H9 (cell line): Measurements from ENCODE around the gene RAB9A. TPM values are rescaled to one million over a fixed set of nuclear protein-coding genes. Genes with fewer than 3 reads are reported as not detected.

Experiments used
- DNase-seq: peaks from one replicate; pipeline ENCODE4 v3.0.0-alpha.2; 2017
- H2AFZ ChIP-seq: one replicate; pipeline ENCODE4 v1.6.1; 2013; ENCODE audit warnings: mild to moderate bottlenecking, low read length, control low read depth, moderate library complexity
- H2AK5ac ChIP-seq: 2 replicates; pipeline ENCODE4 v1.6.1; 2013; ENCODE audit warnings: low read length, control low read depth, mixed read lengths; ENCODE audit not compliant: insufficient read length
- H2BK120ac ChIP-seq: one replicate; pipeline ENCODE4 v1.6.1; 2013; ENCODE audit warnings: low read depth, mild to moderate bottlenecking, low read length, control low read depth, inconsistent platforms; ENCODE audit not compliant: poor library complexity, severe bottlenecking
- H2BK12ac ChIP-seq: 2 replicates; pipeline ENCODE4 v1.6.1; 2013; ENCODE audit warnings: low read length, control low read depth, mixed read lengths, low read depth; ENCODE audit not compliant: insufficient read length
- H2BK15ac ChIP-seq: 2 replicates; pipeline ENCODE4 v1.6.1; 2013; ENCODE audit warnings: low read depth, low read length, control low read depth
- H2BK20ac ChIP-seq: one replicate; pipeline ENCODE4 v1.6.1; 2013; ENCODE audit warnings: low read depth, mild to moderate bottlenecking, low read length, control low read depth, inconsistent platforms; ENCODE audit not compliant: poor library complexity, severe bottlenecking
- H2BK5ac ChIP-seq: 2 replicates; pipeline ENCODE4 v1.6.1; 2013; ENCODE audit warnings: low read length, control low read depth, mixed read lengths; ENCODE audit not compliant: insufficient read length
- H3K14ac ChIP-seq: 2 replicates; pipeline ENCODE4 v1.6.1; 2013; ENCODE audit warnings: low read length, control low read depth; ENCODE audit not compliant: insufficient read depth
- H3K18ac ChIP-seq: 2 replicates; pipeline ENCODE4 v1.6.1; 2013; ENCODE audit warnings: low read depth, mild to moderate bottlenecking, mixed read lengths, low read length, control low read depth; ENCODE audit not compliant: insufficient read length
- H3K23ac ChIP-seq: 2 replicates; pipeline ENCODE4 v1.6.1; 2013; ENCODE audit warnings: low read length, control low read depth, mixed read lengths, low read depth; ENCODE audit not compliant: insufficient read length
- H3K23me2 ChIP-seq: 2 replicates; pipeline ENCODE4 v1.6.1; 2013; ENCODE audit warnings: low read depth, mild to moderate bottlenecking, mixed read lengths, low read length, control low read depth; ENCODE audit not compliant: insufficient read length, poor library complexity, severe bottlenecking
- H3K27ac ChIP-seq: 2 replicates; pipeline ENCODE4 v1.5.1; 2013; ENCODE audit warnings: low read length, control low read depth, mixed read lengths, low read depth; ENCODE audit not compliant: insufficient read length
- H3K27me3 ChIP-seq: 2 replicates; pipeline ENCODE4 v1.6.1; 2013; ENCODE audit warnings: low read length, control low read depth, inconsistent platforms; ENCODE audit not compliant: insufficient read depth
- H3K4ac ChIP-seq: 2 replicates; pipeline ENCODE4 v1.6.1; 2013; ENCODE audit warnings: low read depth, mild to moderate bottlenecking, control low read depth, inconsistent platforms, low read length, moderate library complexity
- H3K4me1 ChIP-seq: 2 replicates; pipeline ENCODE4 v1.6.1; 2013; ENCODE audit warnings: low read length, control low read depth, inconsistent platforms; ENCODE audit not compliant: insufficient read depth
- H3K4me2 ChIP-seq: 2 replicates; pipeline ENCODE4 v1.6.1; 2013; ENCODE audit warnings: low read length, control low read depth, mixed read lengths; ENCODE audit not compliant: insufficient read length, insufficient read depth
- H3K56ac ChIP-seq: 2 replicates; pipeline ENCODE4 v1.6.1; 2013; ENCODE audit warnings: low read depth, mild to moderate bottlenecking, mixed read lengths, low read length, control low read depth; ENCODE audit not compliant: insufficient read length
- H3K79me1 ChIP-seq: 2 replicates; pipeline ENCODE4 v1.6.1; 2013; ENCODE audit warnings: low read depth, mild to moderate bottlenecking, moderate library complexity, low read length, control low read depth, inconsistent platforms; ENCODE audit not compliant: insufficient read depth, poor library complexity, severe bottlenecking
- H3K79me2 ChIP-seq: 2 replicates; pipeline ENCODE4 v1.6.1; 2013; ENCODE audit warnings: low read length, control low read depth, inconsistent platforms; ENCODE audit not compliant: insufficient read depth
- H3K9ac ChIP-seq: 2 replicates; pipeline ENCODE4 v1.6.1; 2013; ENCODE audit warnings: low read length, control low read depth, mixed read lengths; ENCODE audit not compliant: insufficient read length; ENCODE audit errors: extremely low read depth
- H3K9me3 ChIP-seq: one replicate; pipeline ENCODE4 v1.6.1; 2013; ENCODE audit warnings: low read depth, low read length, inconsistent platforms; ENCODE audit not compliant: control insufficient read depth
- H3T11ph ChIP-seq: one replicate; pipeline ENCODE4 v1.6.1; 2013; ENCODE audit warnings: mild to moderate bottlenecking, low read length, control low read depth, inconsistent platforms
- H4K20me1 ChIP-seq: one replicate; pipeline ENCODE4 v1.6.1; 2013; ENCODE audit not compliant: control insufficient read depth, insufficient read length, insufficient read depth
- H4K5ac ChIP-seq: 2 replicates; pipeline ENCODE4 v1.6.1; 2013; ENCODE audit warnings: low read depth, mild to moderate bottlenecking, mixed read lengths, low read length, control low read depth; ENCODE audit not compliant: insufficient read length
- H4K8ac ChIP-seq: replicated peaks from 2 replicates; pipeline ENCODE4 v1.6.1; 2013; ENCODE audit warnings: low read length, control low read depth, mixed read lengths, low read depth; ENCODE audit not compliant: insufficient read length
- H4K91ac ChIP-seq: 2 replicates; pipeline ENCODE4 v1.6.1; 2013; ENCODE audit warnings: low read depth, mild to moderate bottlenecking, moderate library complexity, mixed read lengths, low read length, control low read depth; ENCODE audit not compliant: insufficient read length
- H3K27ac Mint-ChIP-seq, 3 experiments: 2 replicates in 2 of 3; 3 replicates in 1 of 3; pipeline ENCODE4 v1.8.0; 2020 to 2021; ENCODE audit warnings: mixed read lengths in 3 of 3, mild to moderate bottlenecking in 1 of 3, moderate library complexity in 1 of 3
- H3K27me3 Mint-ChIP-seq: 2 replicates; pipeline ENCODE4 v1.8.0; 2021; ENCODE audit warnings: low read depth, mild to moderate bottlenecking, moderate library complexity, mixed read lengths
- H3K36me3 Mint-ChIP-seq, 3 experiments: 2 replicates in 2 of 3; 3 replicates in 1 of 3; pipeline ENCODE4 v1.8.0; 2020 to 2021; ENCODE audit warnings: low read depth in 3 of 3, mixed read lengths in 3 of 3; ENCODE audit not compliant: insufficient read depth in 1 of 3
- H3K4me1 Mint-ChIP-seq, 2 experiments: 2 replicates each; pipeline ENCODE4 v1.8.0; 2020; ENCODE audit warnings: mixed read lengths in 2 of 2
- H3K4me3 Mint-ChIP-seq, 2 experiments: 2 replicates in 1 of 2; 3 replicates in 1 of 2; pipeline ENCODE4 v1.8.0; 2020 to 2021; ENCODE audit warnings: mild to moderate bottlenecking in 2 of 2, mixed read lengths in 2 of 2, moderate library complexity in 1 of 2
- H3K9me3 Mint-ChIP-seq, 2 experiments: 2 replicates in 1 of 2; 3 replicates in 1 of 2; pipeline ENCODE4 v1.8.0; 2020; ENCODE audit warnings: mild to moderate bottlenecking in 2 of 2, mixed read lengths in 2 of 2, moderate library complexity in 1 of 2
- CTCF ChIP-seq: fragments of 200-600 bp; sonication (generic); conservative IDR thresholded peaks from 3 replicates; pipeline ENCODE4 v1.8.0; 2021; ENCODE audit warnings: antibody characterized with exemption, mild to moderate bottlenecking
- WGBS: extraction: QIAGEN DNeasy Blood & Tissue Kit; methylation state at CpG from one replicate; pipeline ENCODE4 v1.1.7; 2013; ENCODE audit warnings: missing lambda C conversion rate, low lambda C conversion rate, mixed read lengths; ENCODE audit not compliant: insufficient read length; ENCODE audit errors: extremely low coverage; 5-methylcytosine and 5-hydroxymethylcytosine counted together
- total RNA-seq: library from RNA; stranded (reverse); gene quantifications from 2 replicates; pipeline ENCODE4 v1.2.1, GENCODE V29; 2021

RAB9A gene
- total RNA-seq, 1 experiment from 2014 or later: 21.3 TPM

- Mint-ChIP-seq H3K27ac (no peak overlapping the region), H3K4me3 (no peak overlapping the region), H3K27me3 (no peaks in the 10 kb centered on the region), H3K4me1 (peaks cover 10 to 12% of the 10 kb centered on the region in 2 experiments; a peak in 3 of 4 replicates), H3K9me3 (peaks cover 13 to 26% of the 10 kb centered on the region in 2 experiments), H3K36me3 (peaks cover 9 to 64% (median 34%) of the 10 kb centered on the region in 3 experiments; a peak in 6 of 7 replicates)
- Histone ChIP-seq H4K20me1 (no peaks in the 10 kb centered on the region), H3K23ac (no peak overlapping the region), H4K8ac (no peak overlapping the region), H3K23me2 (no peaks in the 10 kb centered on the region), H2BK5ac (no peak overlapping the region), H3K18ac (no peak overlapping the region), H3K9me3 (no peaks in the 10 kb centered on the region), H3T11ph (no peak overlapping the region), H3K79me1 (no peaks in the 10 kb centered on the region), H3K56ac (no peak overlapping the region), H3K4me1 (no peaks in the 10 kb centered on the region; the same call in 1 of the 2 replicates), H4K5ac (no peak overlapping the region), H4K91ac (no peak overlapping the region), H3K79me2 (0 out of 2 replicates have a peak, but pooled peaks cover 2% of the 10 kb centered on the region), H3K27ac (no peak overlapping the region), H3K14ac (no peak overlapping the region), H3K4ac (no peak overlapping the region), H3K27me3 (no peaks in the 10 kb centered on the region; the same call in 1 of the 2 replicates), H3K4me2 (no peak overlapping the region), H2AFZ (no peak overlapping the region), H2BK20ac (no peak overlapping the region), H3K9ac (no peak overlapping the region), H2BK12ac (no peak overlapping the region), H2BK15ac (no peak overlapping the region), H2AK5ac (no peak overlapping the region), H2BK120ac (no peak overlapping the region)
- no peak for TF ChIP-seq CTCF
- WGBS: no CpG with 5 or more reads among the region's 3 CpGs
- DNase-seq: no peak
These were observed 63.7 kb downstream of the RAB9A start for GRCh38 chrX:13752646-13753045.
